ENCODE data around the gene CXCL3.

DNA sequence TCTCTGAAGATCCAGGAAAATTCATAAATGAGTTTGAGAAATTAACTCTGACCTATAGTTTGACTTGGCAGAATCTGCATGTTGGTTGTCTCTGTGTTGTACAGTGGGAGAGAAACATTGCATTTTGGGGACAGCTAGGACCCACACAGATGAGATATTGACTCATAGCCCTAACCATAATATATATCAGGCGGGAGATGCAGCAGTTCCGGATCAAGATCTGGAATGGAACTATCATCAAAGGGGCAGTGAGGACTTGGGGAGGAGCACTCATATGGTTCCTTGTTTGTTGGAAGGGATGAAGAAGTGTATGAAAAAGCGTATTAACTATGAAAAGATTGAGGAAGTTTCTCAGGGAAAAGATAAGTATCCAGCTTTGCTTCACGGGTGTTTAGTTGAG lies 46.5 kb upstream of the CXCL3 start:
- TF ChIP-seq, protein P1, sequence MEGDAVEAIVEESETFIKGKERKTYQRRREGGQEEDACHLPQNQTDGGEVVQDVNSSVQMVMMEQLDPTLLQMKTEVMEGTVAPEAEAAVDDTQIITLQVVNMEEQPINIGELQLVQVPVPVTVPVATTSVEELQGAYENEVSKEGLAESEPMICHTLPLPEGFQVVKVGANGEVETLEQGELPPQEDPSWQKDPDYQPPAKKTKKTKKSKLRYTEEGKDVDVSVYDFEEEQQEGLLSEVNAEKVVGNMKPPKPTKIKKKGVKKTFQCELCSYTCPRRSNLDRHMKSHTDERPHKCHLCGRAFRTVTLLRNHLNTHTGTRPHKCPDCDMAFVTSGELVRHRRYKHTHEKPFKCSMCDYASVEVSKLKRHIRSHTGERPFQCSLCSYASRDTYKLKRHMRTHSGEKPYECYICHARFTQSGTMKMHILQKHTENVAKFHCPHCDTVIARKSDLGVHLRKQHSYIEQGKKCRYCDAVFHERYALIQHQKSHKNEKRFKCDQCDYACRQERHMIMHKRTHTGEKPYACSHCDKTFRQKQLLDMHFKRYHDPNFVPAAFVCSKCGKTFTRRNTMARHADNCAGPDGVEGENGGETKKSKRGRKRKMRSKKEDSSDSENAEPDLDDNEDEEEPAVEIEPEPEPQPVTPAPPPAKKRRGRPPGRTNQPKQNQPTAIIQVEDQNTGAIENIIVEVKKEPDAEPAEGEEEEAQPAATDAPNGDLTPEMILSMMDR (IDR thresholded peaks at IDR 0.05) = no peak
- TF ChIP-seq POLR2A (IDR thresholded peaks at IDR 0.05) = no peak
